Mesothelial cell of epicardium (in vitro differentiated cells): Measurements from ENCODE around the gene ZNF48. TPM values are rescaled to one million over a fixed set of nuclear protein-coding genes. Genes with fewer than 3 reads are reported as not detected.

Source experiments
- DNase-seq, 2 experiments: peaks; one replicate each; pipeline ENCODE4 v3.0.0; 2021; ENCODE audit warnings: low spot score in 2 of 2; ENCODE audit not compliant: unreplicated experiment in 2 of 2
- H3K27ac Mint-ChIP-seq: 2 replicates; pipeline ENCODE4 v1.8.0; 2021; ENCODE audit warnings: mixed read lengths
- H3K27me3 Mint-ChIP-seq: 2 replicates; pipeline ENCODE4 v1.8.0; 2021; ENCODE audit warnings: low read depth, mixed read lengths
- H3K36me3 Mint-ChIP-seq: 2 replicates; pipeline ENCODE4 v1.8.0; 2021; ENCODE audit warnings: mixed read lengths
- H3K4me1 Mint-ChIP-seq: 2 replicates; pipeline ENCODE4 v1.8.0; 2021; ENCODE audit warnings: mixed read lengths
- H3K4me3 Mint-ChIP-seq: 2 replicates; pipeline ENCODE4 v1.8.0; 2021; ENCODE audit warnings: mild to moderate bottlenecking, moderate library complexity, mixed read lengths
- H3K9me3 Mint-ChIP-seq: 2 replicates; pipeline ENCODE4 v1.8.0; 2021; ENCODE audit warnings: mixed read lengths
- total RNA-seq: library from RNA; stranded (reverse); gene quantifications from 3 replicates; pipeline ENCODE4 v1.2.1, GENCODE V29; 2021
- TF ChIP-seq, protein P1 (sequence below): fragments of 200-600 bp; sonication (generic); IDR thresholded peaks from one replicate; pipeline ENCODE4 v1.5.0; 2021; ENCODE audit warnings: antibody characterized with exemption; ENCODE audit not compliant: unreplicated experiment

The ZNF48 gene
- total RNA-seq, 1 donor from 2014 or later = 24.2 TPM

DNA sequence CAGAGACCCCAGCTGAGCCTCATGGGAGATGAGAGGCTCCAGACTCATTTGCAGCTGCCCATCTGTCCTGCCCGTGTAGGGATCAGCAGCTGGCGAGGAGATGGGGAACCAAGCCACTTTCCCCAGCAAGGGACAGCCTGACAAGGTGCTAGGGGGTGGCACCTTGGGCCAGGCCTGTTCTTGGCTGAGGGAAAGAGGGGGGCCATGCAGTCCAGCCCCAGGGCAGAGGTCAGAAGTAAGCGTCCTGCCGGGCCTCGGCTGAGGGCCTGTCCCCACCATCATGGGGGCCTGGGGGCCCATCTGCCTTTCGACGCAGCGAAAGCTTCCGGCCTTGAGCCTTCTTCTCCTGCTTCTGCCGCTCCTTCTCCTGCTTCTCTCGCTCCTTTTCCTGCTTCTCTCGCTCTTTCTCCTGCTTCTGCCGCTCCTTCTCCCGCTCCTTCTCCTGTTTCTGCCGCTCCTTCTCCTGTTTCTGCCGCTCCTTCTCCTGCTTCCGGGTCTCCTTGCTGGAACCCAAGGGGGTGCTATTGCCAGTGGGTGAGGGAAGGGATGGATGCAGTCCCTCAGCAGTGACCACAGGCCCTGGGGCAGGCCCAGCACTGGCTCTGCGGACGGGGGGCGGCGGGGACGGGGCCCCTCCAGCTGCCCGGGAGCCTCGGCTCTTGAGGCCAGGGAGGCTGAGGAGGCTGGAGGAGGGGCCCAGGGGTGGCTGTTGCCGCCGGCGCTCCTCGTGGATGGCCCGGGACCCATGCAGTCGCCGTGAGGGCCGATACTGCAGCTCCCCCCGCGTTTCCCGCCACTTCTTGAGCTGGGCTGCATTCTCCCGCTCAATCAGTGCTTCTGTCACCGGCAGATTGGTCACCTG is 37.3 kb upstream of the ZNF48 start:
- TF ChIP-seq, protein P1, sequence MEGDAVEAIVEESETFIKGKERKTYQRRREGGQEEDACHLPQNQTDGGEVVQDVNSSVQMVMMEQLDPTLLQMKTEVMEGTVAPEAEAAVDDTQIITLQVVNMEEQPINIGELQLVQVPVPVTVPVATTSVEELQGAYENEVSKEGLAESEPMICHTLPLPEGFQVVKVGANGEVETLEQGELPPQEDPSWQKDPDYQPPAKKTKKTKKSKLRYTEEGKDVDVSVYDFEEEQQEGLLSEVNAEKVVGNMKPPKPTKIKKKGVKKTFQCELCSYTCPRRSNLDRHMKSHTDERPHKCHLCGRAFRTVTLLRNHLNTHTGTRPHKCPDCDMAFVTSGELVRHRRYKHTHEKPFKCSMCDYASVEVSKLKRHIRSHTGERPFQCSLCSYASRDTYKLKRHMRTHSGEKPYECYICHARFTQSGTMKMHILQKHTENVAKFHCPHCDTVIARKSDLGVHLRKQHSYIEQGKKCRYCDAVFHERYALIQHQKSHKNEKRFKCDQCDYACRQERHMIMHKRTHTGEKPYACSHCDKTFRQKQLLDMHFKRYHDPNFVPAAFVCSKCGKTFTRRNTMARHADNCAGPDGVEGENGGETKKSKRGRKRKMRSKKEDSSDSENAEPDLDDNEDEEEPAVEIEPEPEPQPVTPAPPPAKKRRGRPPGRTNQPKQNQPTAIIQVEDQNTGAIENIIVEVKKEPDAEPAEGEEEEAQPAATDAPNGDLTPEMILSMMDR = no peak
- H3K9me3 Mint-ChIP-seq = no peaks in the 10 kb centered on the region
- H3K27me3 Mint-ChIP-seq = no peaks in the 10 kb centered on the region

DNA sequence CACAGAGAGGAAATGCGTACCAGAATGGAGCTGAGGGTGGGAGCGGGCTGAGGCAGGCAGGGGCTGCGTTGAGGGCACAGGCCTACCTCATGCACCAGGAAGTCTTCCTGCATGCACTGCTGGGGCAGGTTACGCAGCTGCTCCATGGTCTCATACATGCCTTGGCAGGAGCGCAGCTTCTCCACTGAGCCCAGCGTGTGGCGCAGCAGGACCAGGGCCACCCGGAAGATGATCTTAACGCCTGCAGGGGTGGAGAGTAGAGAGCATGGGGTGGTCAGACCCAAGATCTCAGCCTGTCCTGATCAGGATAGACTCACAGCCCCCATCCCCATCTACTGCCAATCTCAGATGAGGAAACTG is 36.7 kb upstream of the ZNF48 start:
- TF ChIP-seq, protein P1 = no peak
- Mint-ChIP-seq H3K4me1 (peaks cover 17% of the 10 kb centered on the region), H3K27me3 (no peaks in the 10 kb centered on the region), H3K36me3 (peaks cover 21% of the 10 kb centered on the region), H3K9me3 (no peaks in the 10 kb centered on the region), H3K4me3 (no peak overlapping the region), H3K27ac (no peak overlapping the region)
- no peak for DNase-seq

More for the DNA sequence above, 37.3 kb upstream of the ZNF48 start:
- peaks cover 15% of the 10 kb centered on the region for H3K36me3 Mint-ChIP-seq
- H3K27ac Mint-ChIP-seq = no peak overlapping the region
- H3K4me3 Mint-ChIP-seq = no peak overlapping the region
- no peak for DNase-seq
- H3K4me1 Mint-ChIP-seq = peaks cover 17% of the 10 kb centered on the region

DNA sequence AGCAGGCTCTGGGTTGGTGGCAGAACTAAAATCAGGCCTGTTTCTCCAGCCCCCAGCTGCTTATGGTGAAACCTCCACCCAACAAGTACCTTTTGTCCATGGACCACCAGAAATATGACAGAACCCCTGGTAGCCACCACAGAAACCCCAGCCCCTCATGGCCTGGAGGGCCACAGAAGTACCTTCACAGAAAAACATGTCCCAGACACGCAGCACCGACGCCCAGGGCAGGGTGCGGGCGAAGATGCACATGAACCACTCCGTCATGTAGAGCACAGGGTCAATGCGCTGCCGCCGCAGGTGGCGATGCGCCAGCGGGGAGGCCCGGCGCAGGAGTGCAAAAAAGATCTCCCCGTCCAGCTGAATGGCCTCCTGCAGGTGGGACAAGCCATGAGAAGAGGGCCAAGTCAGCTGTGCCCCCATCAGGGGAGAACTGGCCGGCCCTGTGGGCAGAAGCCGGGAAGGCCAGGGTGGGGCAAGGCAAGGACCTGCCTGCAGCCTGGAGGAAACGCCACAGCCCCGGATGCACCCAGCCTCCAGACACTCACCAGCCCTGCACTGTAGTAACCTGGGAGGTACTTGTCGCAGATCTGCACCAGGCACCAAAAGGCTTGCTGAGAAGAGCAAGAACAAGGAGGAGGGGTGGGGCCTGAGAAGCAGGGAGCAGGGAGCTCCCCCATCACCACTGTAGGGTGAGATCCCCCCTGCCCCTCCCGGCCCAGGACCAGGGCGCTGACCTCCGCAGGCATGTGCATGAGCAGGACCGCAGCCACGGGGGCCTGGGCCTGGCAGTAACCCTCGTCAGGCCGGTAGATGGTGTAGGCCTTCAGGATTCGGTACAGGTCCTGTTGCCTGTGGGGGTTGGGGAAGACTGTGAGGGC is 36.0 kb upstream of the ZNF48 start:
- Mint-ChIP-seq H3K4me1 (peaks cover 12% of the 10 kb centered on the region), H3K36me3 (peaks cover 22% of the 10 kb centered on the region), H3K27me3 (no peaks in the 10 kb centered on the region), H3K4me3 (no peak overlapping the region), H3K9me3 (no peaks in the 10 kb centered on the region), H3K27ac (no peak overlapping the region)
- DNase-seq = no peak
- TF ChIP-seq, protein P1 = no peak

DNA sequence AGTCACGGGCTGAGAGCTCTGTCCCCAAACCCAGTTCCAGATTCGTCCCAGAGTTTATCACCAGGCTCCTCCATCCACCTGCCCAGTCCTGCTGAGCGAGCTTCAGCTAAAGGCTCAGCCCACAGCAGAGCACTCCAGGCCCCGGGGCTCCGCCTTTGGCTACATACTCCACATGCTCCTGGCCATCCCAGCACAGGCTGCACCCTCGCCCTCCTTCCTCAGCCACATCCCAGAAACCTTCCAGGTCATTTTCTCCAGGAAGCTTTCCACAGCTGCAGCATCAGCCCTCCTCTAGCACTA is 35.4 kb upstream of the ZNF48 start:
- Mint-ChIP-seq H3K27ac (no peak overlapping the region), H3K36me3 (peaks cover 19% of the 10 kb centered on the region)
- DNase-seq = no peak

DNA sequence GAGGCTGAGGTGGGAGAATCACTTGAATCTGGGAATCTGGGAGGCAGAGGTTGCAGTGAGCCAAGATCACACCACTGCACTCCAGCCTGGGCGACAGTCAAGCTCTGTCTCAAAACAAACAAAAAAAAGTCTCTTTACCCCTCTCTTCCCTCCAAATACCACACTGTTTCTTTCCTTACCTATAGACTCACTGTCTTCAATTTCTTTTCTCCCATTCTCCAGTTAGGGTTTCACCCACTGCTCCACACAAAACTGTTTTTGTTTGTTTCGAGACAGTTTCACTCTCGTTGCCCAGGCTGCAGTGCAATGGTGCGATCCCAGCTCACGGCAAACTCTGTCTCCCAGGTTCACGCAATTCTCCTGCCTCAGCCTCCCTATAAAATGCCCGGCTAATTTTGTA is 34.0 kb upstream of the ZNF48 start:
- H3K27me3 Mint-ChIP-seq = no peaks in the 10 kb centered on the region
- DNase-seq = no peak
- H3K27ac Mint-ChIP-seq = no peak overlapping the region
- no peaks in the 10 kb centered on the region for H3K9me3 Mint-ChIP-seq
- TF ChIP-seq, protein P1 = no peak
- no peak overlapping the region for H3K4me3 Mint-ChIP-seq
- H3K36me3 Mint-ChIP-seq = peaks cover 26% of the 10 kb centered on the region
- H3K4me1 Mint-ChIP-seq = peaks cover 1% of the 10 kb centered on the region

More for the DNA sequence above, 35.4 kb upstream of the ZNF48 start:
- no peaks in the 10 kb centered on the region for H3K27me3 Mint-ChIP-seq
- TF ChIP-seq, protein P1 = no peak
- no peak overlapping the region for H3K4me3 Mint-ChIP-seq
- peaks cover 8% of the 10 kb centered on the region for H3K4me1 Mint-ChIP-seq
- no peaks in the 10 kb centered on the region for H3K9me3 Mint-ChIP-seq
